ENCODE measurements around the gene HSPB7.

DNA sequence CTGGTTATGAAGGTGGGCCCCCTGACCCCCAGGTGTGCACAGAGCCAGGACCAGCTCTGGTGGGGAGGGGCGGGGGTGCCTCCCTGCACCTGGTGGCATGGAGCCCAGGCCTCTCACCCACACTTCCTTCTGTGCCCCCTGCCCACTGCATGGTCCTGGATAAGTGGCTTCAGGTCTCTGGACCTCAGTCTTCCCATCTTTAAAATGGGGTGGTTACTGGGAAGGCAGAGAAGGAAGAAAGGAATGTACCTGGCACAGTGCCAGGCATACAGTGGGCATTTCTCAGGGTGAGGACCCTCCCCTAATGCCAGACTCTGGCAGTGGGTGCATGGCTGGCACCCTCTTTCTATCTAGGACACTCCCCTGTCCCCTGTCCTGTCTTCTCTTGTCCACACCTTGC lies 11.4 kb upstream of the HSPB7 start:
- TF ChIP-seq, protein P1, sequence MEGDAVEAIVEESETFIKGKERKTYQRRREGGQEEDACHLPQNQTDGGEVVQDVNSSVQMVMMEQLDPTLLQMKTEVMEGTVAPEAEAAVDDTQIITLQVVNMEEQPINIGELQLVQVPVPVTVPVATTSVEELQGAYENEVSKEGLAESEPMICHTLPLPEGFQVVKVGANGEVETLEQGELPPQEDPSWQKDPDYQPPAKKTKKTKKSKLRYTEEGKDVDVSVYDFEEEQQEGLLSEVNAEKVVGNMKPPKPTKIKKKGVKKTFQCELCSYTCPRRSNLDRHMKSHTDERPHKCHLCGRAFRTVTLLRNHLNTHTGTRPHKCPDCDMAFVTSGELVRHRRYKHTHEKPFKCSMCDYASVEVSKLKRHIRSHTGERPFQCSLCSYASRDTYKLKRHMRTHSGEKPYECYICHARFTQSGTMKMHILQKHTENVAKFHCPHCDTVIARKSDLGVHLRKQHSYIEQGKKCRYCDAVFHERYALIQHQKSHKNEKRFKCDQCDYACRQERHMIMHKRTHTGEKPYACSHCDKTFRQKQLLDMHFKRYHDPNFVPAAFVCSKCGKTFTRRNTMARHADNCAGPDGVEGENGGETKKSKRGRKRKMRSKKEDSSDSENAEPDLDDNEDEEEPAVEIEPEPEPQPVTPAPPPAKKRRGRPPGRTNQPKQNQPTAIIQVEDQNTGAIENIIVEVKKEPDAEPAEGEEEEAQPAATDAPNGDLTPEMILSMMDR (IDR thresholded peaks at IDR 0.05) = no peak
- TF ChIP-seq POLR2A (IDR thresholded peaks at IDR 0.05) = no peak
